ENCODE results near the gene PTPRCAP. TPM values are rescaled to one million over a fixed set of nuclear protein-coding genes. Genes with fewer than 3 reads are reported as not detected.

PTPRCAP gene
- total and polyA plus RNA-seq, 9 of the 15 experiments (the other 6 are each of a cell fraction or from before 2014, with no cell fraction given), result 0.22 to 2.0 (median 1.1) TPM; not detected in 4

DNA sequence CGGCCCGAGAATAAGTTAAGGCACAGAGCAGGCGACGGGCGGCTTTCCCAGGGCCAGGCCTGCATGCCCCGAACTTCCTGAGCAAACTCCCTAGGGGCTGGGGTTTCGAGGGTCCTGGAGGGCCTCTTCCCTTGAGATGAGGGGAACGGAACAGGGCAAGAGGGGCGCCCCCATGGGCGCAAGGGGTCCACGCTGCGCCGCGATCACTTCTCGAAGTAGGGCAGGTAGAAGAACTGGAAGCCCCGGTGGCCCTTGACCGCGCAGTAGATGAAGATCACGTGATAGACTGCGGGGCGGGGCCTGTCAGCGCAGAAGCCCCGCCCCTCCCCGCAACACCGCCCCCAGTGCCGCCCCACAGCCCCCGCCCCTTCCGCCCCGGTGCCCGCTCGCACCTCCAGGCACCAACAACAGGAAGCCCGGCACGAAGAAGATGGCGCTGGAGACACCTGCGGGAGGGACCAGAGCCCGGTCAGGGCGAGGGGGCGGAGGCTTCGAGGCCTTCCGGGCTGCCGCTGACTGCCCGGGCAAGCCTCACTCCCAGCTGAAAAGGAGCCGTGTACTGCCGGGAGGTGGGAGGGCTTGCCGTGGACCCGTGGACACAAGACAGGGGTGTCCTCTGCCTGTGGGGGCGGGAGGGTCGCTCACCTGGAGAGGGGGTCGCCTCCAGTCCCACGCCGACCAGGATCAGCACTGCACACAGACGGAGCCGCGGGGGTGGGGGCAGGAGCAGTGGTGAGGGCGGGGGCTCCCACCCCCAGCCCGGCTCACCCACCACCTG, 27.1 kb upstream of the PTPRCAP start:
- peak; percentile 90 to 95 (median 94) for DNase-seq (ENCODE audit: extremely low read depth in 1 of 4, low spot score in 3 of 4)
- BruUV-seq (replicated peaks), result no TSS peak
- H3K9me3 ChIP-seq (replicated peaks; ENCODE audit: control insufficient read depth, insufficient read depth, low read depth, low read length), result no peaks in the 10 kb centered on the region
- intact Hi-C loops (cut with micrococcal nuclease) (loop anchor here (5.0 kb wide), 1 partner anchor 42 kb away; no protein-coding TSS in a partner anchor), in situ Hi-C loops (cut with MboI) (no loop called here)
- CTCF ChIA-PET (ENCODE audit: low intra/inter-chr PET ratio), result no interaction called here
- peaks cover 12% of the 10 kb centered on the region for H3K79me2 ChIP-seq (ENCODE audit: control insufficient read depth, insufficient read depth, low read length)
- peak; percentile 70 for FAIRE-seq
- no peaks in the 10 kb centered on the region for H3K9me1 ChIP-seq (ENCODE audit: control insufficient read depth, insufficient read depth, low read length)
- H2AFZ ChIP-seq (ENCODE audit: low read depth, low read length), result peak overlapping the region; percentile 88
- H3K27me3 ChIP-seq (ENCODE audit: control insufficient read depth in 2 of 2, insufficient read depth in 2 of 2, low read length in 2 of 2), result no peaks in the 10 kb centered on the region
- ATAC-seq, result peak; percentile 84
- POLR2A ChIA-PET, result interaction anchor here (0.5 to 1.8 kb wide), 6 partner anchors 12 to 178 kb away, joined by 3 to 5 read pairs (median 4); partner anchors contain the start of genes AIP and RPS6KB2
- WGBS (ENCODE audit: insufficient coverage, low coverage, missing lambda C conversion rate), result 3% methylated on average over 32 of the region's 56 CpGs
- peak overlapping the region; percentile 78 to 95 for H3K9ac ChIP-seq (ENCODE audit: insufficient read depth in 1 of 2, low read depth in 2 of 2, low read length in 2 of 2)
- no peaks in the 10 kb centered on the region for H3K36me3 ChIP-seq (ENCODE audit: control insufficient read depth, insufficient read depth, low read length)
- peak overlapping the region; percentile 93 for H3K4me2 ChIP-seq (ENCODE audit: insufficient read depth, low read length)
- H4K20me1 ChIP-seq (replicated peaks; ENCODE audit: control insufficient read depth, insufficient read depth, low read length), result no peaks in the 10 kb centered on the region
- peaks cover 20 to 54% of the 10 kb centered on the region in 2 experiments; a peak in 4 of 5 replicates for H3K4me1 ChIP-seq (replicated peaks in 1 of 2; ENCODE audit: control insufficient read depth in 2 of 2, insufficient read depth in 2 of 2, low read length in 2 of 2)
- H3K4me3 ChIP-seq, result peak overlapping the region; percentile 75
- H3K27ac ChIP-seq (ENCODE audit: extremely low read depth, low read depth, low read length), result peak overlapping the region; percentile 86
- no peak for TF ChIP-seq ZNF197 (CRISPR knock-in tag; IDR thresholded peaks at IDR 0.05; ENCODE audit: low read depth)
- TF ChIP-seq POLR2A (conservative IDR thresholded peaks at IDR 0.05), result peak; percentile 78
- TF ChIP-seq, protein P1, sequence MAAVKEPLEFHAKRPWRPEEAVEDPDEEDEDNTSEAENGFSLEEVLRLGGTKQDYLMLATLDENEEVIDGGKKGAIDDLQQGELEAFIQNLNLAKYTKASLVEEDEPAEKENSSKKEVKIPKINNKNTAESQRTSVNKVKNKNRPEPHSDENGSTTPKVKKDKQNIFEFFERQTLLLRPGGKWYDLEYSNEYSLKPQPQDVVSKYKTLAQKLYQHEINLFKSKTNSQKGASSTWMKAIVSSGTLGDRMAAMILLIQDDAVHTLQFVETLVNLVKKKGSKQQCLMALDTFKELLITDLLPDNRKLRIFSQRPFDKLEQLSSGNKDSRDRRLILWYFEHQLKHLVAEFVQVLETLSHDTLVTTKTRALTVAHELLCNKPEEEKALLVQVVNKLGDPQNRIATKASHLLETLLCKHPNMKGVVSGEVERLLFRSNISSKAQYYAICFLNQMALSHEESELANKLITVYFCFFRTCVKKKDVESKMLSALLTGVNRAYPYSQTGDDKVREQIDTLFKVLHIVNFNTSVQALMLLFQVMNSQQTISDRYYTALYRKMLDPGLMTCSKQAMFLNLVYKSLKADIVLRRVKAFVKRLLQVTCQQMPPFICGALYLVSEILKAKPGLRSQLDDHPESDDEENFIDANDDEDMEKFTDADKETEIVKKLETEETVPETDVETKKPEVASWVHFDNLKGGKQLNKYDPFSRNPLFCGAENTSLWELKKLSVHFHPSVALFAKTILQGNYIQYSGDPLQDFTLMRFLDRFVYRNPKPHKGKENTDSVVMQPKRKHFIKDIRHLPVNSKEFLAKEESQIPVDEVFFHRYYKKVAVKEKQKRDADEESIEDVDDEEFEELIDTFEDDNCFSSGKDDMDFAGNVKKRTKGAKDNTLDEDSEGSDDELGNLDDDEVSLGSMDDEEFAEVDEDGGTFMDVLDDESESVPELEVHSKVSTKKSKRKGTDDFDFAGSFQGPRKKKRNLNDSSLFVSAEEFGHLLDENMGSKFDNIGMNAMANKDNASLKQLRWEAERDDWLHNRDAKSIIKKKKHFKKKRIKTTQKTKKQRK (IDR thresholded peaks at IDR 0.05; ENCODE audit: borderline replicate concordance, low read depth, low read length), result no peak
- no peak for TF ChIP-seq MED1 (CRISPR knock-in tag; IDR thresholded peaks at IDR 0.05; ENCODE audit: borderline replicate concordance)
- no peak for TF ChIP-seq GTF2A2 (tag; IDR thresholded peaks at IDR 0.05)
- TF ChIP-seq SRF (CRISPR knock-in tag; IDR thresholded peaks at IDR 0.05), result no peak
- TF ChIP-seq RNF2 (IDR thresholded peaks at IDR 0.05), result no peak
- peak; percentile 39 for TF ChIP-seq POLR2B (IDR thresholded peaks at IDR 0.05; ENCODE audit: low read depth, partially characterized antibody)
- TF ChIP-seq SMAD3 (CRISPR knock-in tag; conservative IDR thresholded peaks at IDR 0.05), result no peak
- no peak for TF ChIP-seq PHB (CRISPR knock-in tag; IDR thresholded peaks at IDR 0.05)
- TF ChIP-seq ZNF584 (CRISPR knock-in tag; IDR thresholded peaks at IDR 0.05; ENCODE audit: low read depth), result 0 out of 2 replicates have a peak, but pooled peaks have one; percentile 25
- TF ChIP-seq TRIM28 (IDR thresholded peaks at IDR 0.05), result no peak
- TF ChIP-seq RBM22 (IDR thresholded peaks at IDR 0.05; ENCODE audit: low read depth, low read length, poor library complexity, severe bottlenecking), result no peak
- TF ChIP-seq, protein P2, sequence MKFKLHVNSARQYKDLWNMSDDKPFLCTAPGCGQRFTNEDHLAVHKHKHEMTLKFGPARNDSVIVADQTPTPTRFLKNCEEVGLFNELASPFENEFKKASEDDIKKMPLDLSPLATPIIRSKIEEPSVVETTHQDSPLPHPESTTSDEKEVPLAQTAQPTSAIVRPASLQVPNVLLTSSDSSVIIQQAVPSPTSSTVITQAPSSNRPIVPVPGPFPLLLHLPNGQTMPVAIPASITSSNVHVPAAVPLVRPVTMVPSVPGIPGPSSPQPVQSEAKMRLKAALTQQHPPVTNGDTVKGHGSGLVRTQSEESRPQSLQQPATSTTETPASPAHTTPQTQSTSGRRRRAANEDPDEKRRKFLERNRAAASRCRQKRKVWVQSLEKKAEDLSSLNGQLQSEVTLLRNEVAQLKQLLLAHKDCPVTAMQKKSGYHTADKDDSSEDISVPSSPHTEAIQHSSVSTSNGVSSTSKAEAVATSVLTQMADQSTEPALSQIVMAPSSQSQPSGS (CRISPR knock-in tag; IDR thresholded peaks at IDR 0.05), result no peak
- TF ChIP-seq TBL1XR1 (IDR thresholded peaks at IDR 0.05; ENCODE audit: low read length in 2 of 2), result no peak
- TF ChIP-seq, protein P3, sequence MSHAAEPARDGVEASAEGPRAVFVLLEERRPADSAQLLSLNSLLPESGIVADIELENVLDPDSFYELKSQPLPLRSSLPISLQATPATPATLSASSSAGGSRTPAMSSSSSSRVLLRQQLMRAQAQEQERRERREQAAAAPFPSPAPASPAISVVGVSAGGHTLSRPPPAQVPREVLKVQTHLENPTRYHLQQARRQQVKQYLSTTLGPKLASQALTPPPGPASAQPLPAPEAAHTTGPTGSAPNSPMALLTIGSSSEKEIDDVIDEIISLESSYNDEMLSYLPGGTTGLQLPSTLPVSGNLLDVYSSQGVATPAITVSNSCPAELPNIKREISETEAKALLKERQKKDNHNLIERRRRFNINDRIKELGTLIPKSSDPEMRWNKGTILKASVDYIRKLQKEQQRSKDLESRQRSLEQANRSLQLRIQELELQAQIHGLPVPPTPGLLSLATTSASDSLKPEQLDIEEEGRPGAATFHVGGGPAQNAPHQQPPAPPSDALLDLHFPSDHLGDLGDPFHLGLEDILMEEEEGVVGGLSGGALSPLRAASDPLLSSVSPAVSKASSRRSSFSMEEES (CRISPR knock-in tag; IDR thresholded peaks at IDR 0.05), result peak; percentile 98
